ENCODE data around the gene PSMC3. TPM values are rescaled to one million over a fixed set of nuclear protein-coding genes. Genes with fewer than 3 reads are reported as not detected.

PSMC3 gene
- total and polyA plus RNA-seq, 2 of the 13 experiments (the other 11 are each of a cell fraction or from before 2014, with no cell fraction given) = 75.8 to 214 TPM

- WGBS (ENCODE audit: low lambda C conversion rate) = 69% methylated on average over 17 of the region's 17 CpGs
- H3K4me2 ChIP-seq (ENCODE audit: low read depth, low read length) = no peak overlapping the region
- no TSS peak for BruUV-seq (replicated peaks)
- CTCF ChIA-PET (ENCODE audit: low intra/inter-chr PET ratio, low total read pairs) = no interaction called here
- H3K79me2 ChIP-seq (ENCODE audit: insufficient read depth, low read length) = no peaks in the 10 kb centered on the region
- in situ Hi-C loops (cut with HindIII; ENCODE audit: extremely low pct_ligation_motif_present, low pct_unique_long_range_greater_than_20kb) = no loop called here
- H3K9ac ChIP-seq (ENCODE audit: insufficient read depth, low read depth, low read length) = no peak overlapping the region
- intact Hi-C loops (cut with micrococcal nuclease; ENCODE audit: unreplicated experiment) = no loop called here
- no peaks in the 10 kb centered on the region for H4K20me1 ChIP-seq (ENCODE audit: insufficient read depth, low read length)
- ATAC-seq (no peak), DNase-seq (ENCODE audit: low spot score) (no peak), FAIRE-seq (no peak)
- no peaks in the 10 kb centered on the region for H3K9me3 ChIP-seq (ENCODE audit: low read length)
- H3K36me3 ChIP-seq (replicated peaks in 1 of 2; ENCODE audit: control insufficient read depth in 1 of 2, insufficient read depth in 2 of 2, low read length in 2 of 2) = no peaks in the 10 kb centered on the region
- no peak overlapping the region for H2AFZ ChIP-seq (ENCODE audit: low read length)
- POLR2A ChIA-PET = interaction anchor here (1.2 kb wide), 1 partner anchor 18 kb away, joined by 3 read pairs; no protein-coding TSS in a partner anchor
- H3K4me1 ChIP-seq (ENCODE audit: insufficient read depth, low read length) = peaks cover 52% of the 10 kb centered on the region
- no peak overlapping the region for H3K4me3 ChIP-seq (replicated peaks in 1 of 3; ENCODE audit: insufficient read depth in 1 of 3, low read depth in 2 of 3, low read length in 3 of 3)
- peaks cover 0 to 5% of the 10 kb centered on the region in 2 experiments; a peak in 2 of 5 replicates for H3K27me3 ChIP-seq (ENCODE audit: control insufficient read depth in 1 of 2, insufficient read depth in 2 of 2, low read length in 2 of 2)
- no peak overlapping the region for H3K27ac ChIP-seq (ENCODE audit: extremely low read length, insufficient read depth, low read length)
- TF ChIP-seq ZKSCAN8 (CRISPR knock-in tag; IDR thresholded peaks at IDR 0.05; ENCODE audit: borderline replicate concordance) = peak; percentile 91
- no peak for TF ChIP-seq PAWR (CRISPR knock-in tag; IDR thresholded peaks at IDR 0.05; ENCODE audit: borderline replicate concordance)
- peak; percentile 87 for TF ChIP-seq ZNF629 (CRISPR knock-in tag; conservative IDR thresholded peaks at IDR 0.05)
These were observed 36.4 kb downstream of the PSMC3 start for GRCh38 chr11:47389577-47390421.

- Histone ChIP-seq H3K9me3 (ENCODE audit: low read length) (no peaks in the 10 kb centered on the region), H4K20me1 (ENCODE audit: insufficient read depth, low read length) (no peaks in the 10 kb centered on the region), H3K9ac (ENCODE audit: insufficient read depth, low read depth, low read length) (no peak overlapping the region), H3K4me2 (ENCODE audit: low read depth, low read length) (peak overlapping the region; percentile 76), H2AFZ (ENCODE audit: low read length) (no peak overlapping the region), H3K4me1 (ENCODE audit: insufficient read depth, low read length) (peaks cover 43% of the 10 kb centered on the region), H3K27ac (ENCODE audit: extremely low read length, insufficient read depth, low read length) (no peak overlapping the region), H3K36me3 (replicated peaks in 1 of 2; ENCODE audit: control insufficient read depth in 1 of 2, insufficient read depth in 2 of 2, low read length in 2 of 2) (no peaks in the 10 kb centered on the region), H3K79me2 (ENCODE audit: insufficient read depth, low read length) (no peaks in the 10 kb centered on the region), H3K27me3 (ENCODE audit: control insufficient read depth in 1 of 2, insufficient read depth in 2 of 2, low read length in 2 of 2) (peaks cover 0 to 5% of the 10 kb centered on the region in 2 experiments; a peak in 2 of 5 replicates), H3K4me3 (replicated peaks in 1 of 3; ENCODE audit: insufficient read depth in 1 of 3, low read depth in 2 of 3, low read length in 3 of 3) (no peak overlapping the region; a peak in 1 of 6 replicates)
- CTCF ChIA-PET (ENCODE audit: low intra/inter-chr PET ratio, low total read pairs) = no interaction called here
- no peak for FAIRE-seq
- BruUV-seq (replicated peaks) = no TSS peak
- in situ Hi-C loops (cut with HindIII; ENCODE audit: extremely low pct_ligation_motif_present, low pct_unique_long_range_greater_than_20kb) = no loop called here
- no peak for DNase-seq (ENCODE audit: low spot score)
- 74% methylated on average over 17 of the region's 28 CpGs for WGBS (ENCODE audit: low lambda C conversion rate)
- peak; percentile 6; the same call in 2 of the 3 replicates for ATAC-seq
- POLR2A ChIA-PET = interaction anchor here (0.9 to 1.2 kb wide), 4 partner anchors 11 to 49 kb away, joined by 3 to 5 read pairs (median 4); partner anchors contain the start of gene PSMC3
- intact Hi-C loops (cut with micrococcal nuclease; ENCODE audit: unreplicated experiment) = no loop called here
- TF ChIP-seq ATM (IDR thresholded peaks at IDR 0.05; ENCODE audit: borderline replicate concordance) (no peak), ZBTB34 (CRISPR knock-in tag; IDR thresholded peaks at IDR 0.05) (no peak), SNAI1 (CRISPR knock-in tag; IDR thresholded peaks at IDR 0.05; ENCODE audit: borderline replicate concordance) (no peak), SP2 (CRISPR knock-in tag; IDR thresholded peaks at IDR 0.05) (no peak), ZNF484 (CRISPR knock-in tag; IDR thresholded peaks at IDR 0.05; ENCODE audit: borderline replicate concordance, low read depth) (no peak), MBNL3 (CRISPR knock-in tag; conservative IDR thresholded peaks at IDR 0.05) (no peak), ZZZ3 (CRISPR knock-in tag; IDR thresholded peaks at IDR 0.05; ENCODE audit: borderline replicate concordance) (no peak), UBTF (CRISPR knock-in tag; IDR thresholded peaks at IDR 0.05) (no peak)
These were observed 37.3 kb downstream of the PSMC3 start for GRCh38 chr11:47388697-47389576.
